Liver (tissue), 9 donors: Measurements from ENCODE around the gene GRIN3A. TPM values are rescaled to one million over a fixed set of nuclear protein-coding genes. Genes with fewer than 3 reads are reported as not detected.

ENCODE experiments used
- DNase-seq: peaks from one replicate; pipeline ENCODE4 v3.0.0-alpha.2; 2017; ENCODE audit warnings: low spot score
- H3K27ac ChIP-seq, 2 donors: one replicate each; pipeline ENCODE4 v1.7.0; 2013; ENCODE audit warnings: inconsistent platforms in 2 of 2, low read length in 2 of 2, control low read depth in 1 of 2, low read depth in 1 of 2, mild to moderate bottlenecking in 1 of 2
- H3K27me3 ChIP-seq, 4 donors: one replicate each; pipeline versions ENCODE4 v1.6.1 to v1.7.0; 2013; ENCODE audit warnings: low read length in 3 of 4, inconsistent platforms in 1 of 4, mild to moderate bottlenecking in 1 of 4, moderate library complexity in 1 of 4; ENCODE audit not compliant: control insufficient read depth in 4 of 4, insufficient read depth in 4 of 4
- H3K36me3 ChIP-seq, 4 donors: one replicate each; pipeline versions ENCODE4 v1.6.1 to v1.7.0; 2013; ENCODE audit warnings: low read length in 3 of 4, mild to moderate bottlenecking in 3 of 4, low read depth in 1 of 4, moderate library complexity in 1 of 4; ENCODE audit not compliant: control insufficient read depth in 4 of 4, insufficient read depth in 3 of 4
- H3K4me1 ChIP-seq, 4 donors: one replicate each; pipeline versions ENCODE4 v1.6.1 to v1.7.0; 2013; ENCODE audit warnings: low read length in 3 of 4, mild to moderate bottlenecking in 3 of 4, moderate library complexity in 1 of 4; ENCODE audit not compliant: control insufficient read depth in 4 of 4, insufficient read depth in 4 of 4
- H3K4me3 ChIP-seq, 3 donors: one replicate each; pipeline versions ENCODE4 v1.6.1 to v1.7.0; 2013; ENCODE audit warnings: low read length in 3 of 3, control low read depth in 1 of 3, low read depth in 1 of 3, mild to moderate bottlenecking in 1 of 3
- H3K9ac ChIP-seq, 2 donors: one replicate each; pipeline ENCODE4 v1.7.0; 2013; ENCODE audit warnings: low read length in 2 of 2, mild to moderate bottlenecking in 2 of 2, moderate library complexity in 2 of 2, control low read depth in 1 of 2, low read depth in 1 of 2
- H3K9me3 ChIP-seq, 4 donors: one replicate each; pipeline versions ENCODE4 v1.6.1 to v1.7.0; 2013; ENCODE audit warnings: low read length in 3 of 4; ENCODE audit not compliant: control insufficient read depth in 4 of 4
- ATF3 ChIP-seq: IDR thresholded peaks from 2 replicates; pipeline ENCODE4 v1.6.1; 2016; ENCODE audit warnings: antibody characterized with exemption
- CTCF ChIP-seq: fragments of 150-350 bp; IDR thresholded peaks from 2 replicates; pipeline ENCODE4 v1.5.1; 2017; ENCODE audit warnings: improper control_type of control experiment, low read depth, low read length; ENCODE audit not compliant: missing input control
- EGR1 ChIP-seq, 2 donors: IDR thresholded peaks; 2 replicates each; pipeline ENCODE4 v1.6.1; 2016 to 2018; ENCODE audit warnings: antibody characterized with exemption in 2 of 2, low read depth in 2 of 2
- FOXA1 ChIP-seq: IDR thresholded peaks from 2 replicates; pipeline ENCODE4 v1.6.1; 2016; ENCODE audit warnings: antibody characterized with exemption
- HNF4G ChIP-seq: IDR thresholded peaks from 2 replicates; pipeline ENCODE4 v1.6.1; 2016; ENCODE audit warnings: antibody characterized with exemption
- JUND ChIP-seq, 2 donors: IDR thresholded peaks; 2 replicates each; pipeline ENCODE4 v1.6.1; 2016; ENCODE audit warnings: antibody characterized with exemption in 2 of 2
- MAX ChIP-seq: IDR thresholded peaks from 2 replicates; pipeline ENCODE4 v1.6.1; 2016; ENCODE audit warnings: antibody characterized with exemption
- NR2F2 ChIP-seq: IDR thresholded peaks from 2 replicates; pipeline ENCODE4 v1.6.1; 2016; ENCODE audit warnings: antibody characterized with exemption
- RAD21 ChIP-seq, 2 donors: IDR thresholded peaks; 2 replicates each; pipeline ENCODE4 v1.6.1; 2016; ENCODE audit warnings: antibody characterized with exemption in 2 of 2, mild to moderate bottlenecking in 2 of 2
- REST ChIP-seq: IDR thresholded peaks from 2 replicates; pipeline ENCODE4 v1.6.1; 2016; ENCODE audit warnings: antibody characterized with exemption, mild to moderate bottlenecking
- SP1 ChIP-seq: IDR thresholded peaks from 2 replicates; pipeline ENCODE4 v1.6.1; 2018; ENCODE audit warnings: antibody characterized with exemption, mild to moderate bottlenecking
- TAF1 ChIP-seq: conservative IDR thresholded peaks from 2 replicates; pipeline ENCODE4 v1.6.1; 2016; ENCODE audit warnings: antibody characterized with exemption, mild to moderate bottlenecking
- ZBTB33 ChIP-seq: IDR thresholded peaks from 2 replicates; pipeline ENCODE4 v1.6.1; 2016; ENCODE audit warnings: antibody characterized with exemption
- WGBS: extraction: QIAGEN DNeasy Blood & Tissue Kit; methylation state at CpG from one replicate; pipeline ENCODE4 v1.1.7; 2013; 5-methylcytosine and 5-hydroxymethylcytosine counted together
- polyA plus RNA-seq, 2 donors: library from polyadenylated mRNA; stranded (reverse) in 1 of 2; unstranded in 1 of 2; fragments of 200-250 nt in 1 of 2; fragments of >200 nt in 1 of 2; fragmentation: Nextera tagmentation in 1 of 2; extraction: Ambion mirVana in 1 of 2; gene quantifications; one replicate each; pipeline versions ENCODE4 v1.2.1 to v1.2.3, GENCODE V29; 2013 to 2015
- total RNA-seq, 2 donors: library from RNA; depleted of rRNA; stranded (reverse); fragments of >200 nt; gene quantifications; one replicate each; pipeline ENCODE4 v1.2.3, GENCODE V29; 2014
- donor health status: healthy.
- donor health status: healthy.
- donor health status: healthy.
- donor health status: healthy.
- donor health status: healthy.

GRIN3A gene
- total and polyA plus RNA-seq, 4 donors: under 0.01 to 0.23 (median 0.09) TPM

GRCh38 chr9:101629636-101630035, 108.8 kb downstream of the GRIN3A start:
- H3K36me3 ChIP-seq: no peaks in the 10 kb centered on the region
- H3K27me3 ChIP-seq: no peaks in the 10 kb centered on the region
- no peak for TF ChIP-seq REST
- no peak for TF ChIP-seq ZBTB33
- no peak for TF ChIP-seq MAX
- no peak for TF ChIP-seq FOXA1
- no peak for TF ChIP-seq HNF4G
- no peak for TF ChIP-seq EGR1 (IDR thresholded peaks at IDR 0.05; ENCODE audit: low read depth in 2 of 2)
- no peak for TF ChIP-seq NR2F2
- no peak for TF ChIP-seq JUND (IDR thresholded peaks at IDR 0.05)
- no peak for TF ChIP-seq CTCF
- TF ChIP-seq RAD21 (IDR thresholded peaks at IDR 0.05): no peak
- TF ChIP-seq SP1: no peak
- TF ChIP-seq ATF3: no peak
- TF ChIP-seq TAF1: no peak
- peaks cover 2 to 20% (median 8%) of the 10 kb centered on the region in 4 donors for H3K4me1 ChIP-seq
- no peak overlapping the region for H3K27ac ChIP-seq
- no peak overlapping the region for H3K4me3 ChIP-seq
- no peak for DNase-seq
- no peaks in the 10 kb centered on the region for H3K9me3 ChIP-seq
- H3K9ac ChIP-seq: no peak overlapping the region
- 87% methylated on average over 5 of the region's 5 CpGs for WGBS

GRCh38 chr9:101628173-101628572, 110.3 kb downstream of the GRIN3A start:
- H3K36me3 ChIP-seq: no peaks in the 10 kb centered on the region
- H3K27me3 ChIP-seq: no peaks in the 10 kb centered on the region
- no peak for DNase-seq
- H3K9ac ChIP-seq: no peak overlapping the region
- no peaks in the 10 kb centered on the region for H3K9me3 ChIP-seq
- 86% methylated on average over 4 of the region's 4 CpGs for WGBS
- TF ChIP-seq CTCF (no peak), EGR1 (IDR thresholded peaks at IDR 0.05; ENCODE audit: low read depth in 2 of 2) (no peak), NR2F2 (no peak), REST (peak; percentile 98), ATF3 (no peak)
- no peak overlapping the region for H3K4me3 ChIP-seq
- H3K27ac ChIP-seq: no peak overlapping the region
- H3K4me1 ChIP-seq: peaks cover 2 to 20% (median 8%) of the 10 kb centered on the region in 4 donors
